H1 (cell line): ENCODE data around the gene POU2F2. TPM values are rescaled to one million over a fixed set of nuclear protein-coding genes. Genes with fewer than 3 reads are reported as not detected.

ENCODE experiments used
- CTCF ChIA-PET: fragments of 300-600 bp; sonication (Branson Sonifier 250); formaldehyde crosslinking; loops from one replicate; lab custom pipeline; 2021; ENCODE audit not compliant: partially characterized antibody; lab: Charles Lee
- POLR2A ChIA-PET: fragments of 300-600 bp; sonication (Branson Sonifier 250); formaldehyde crosslinking; loops from one replicate; lab custom pipeline; 2021; ENCODE audit warnings: inconsistent platforms; ENCODE audit not compliant: partially characterized antibody; lab: Charles Lee
- DNase-seq, 2 experiments: peaks; one replicate each; pipeline versions ENCODE4 v3.0.0 to v3.0.0-alpha.2; 2010 to 2022; ENCODE audit warnings: low spot score in 2 of 2, low read depth in 1 of 2, mixed read lengths in 1 of 2
- FAIRE-seq: peaks from 2 replicates; lab custom pipeline; 2011; peaks lifted over from hg19 to GRCh38; lab: Jason Lieb, UNC
- H2AFZ ChIP-seq: 2 replicates; pipeline ENCODE4 v1.8.1; 2012; ENCODE audit warnings: low read length, inconsistent platforms
- H2AK5ac ChIP-seq: 2 replicates; pipeline ENCODE4 v1.6.1; 2013; ENCODE audit warnings: low read depth, low read length
- H2BK120ac ChIP-seq: replicated peaks from 2 replicates; pipeline ENCODE3; 2013; ENCODE audit warnings: low read depth, low read length, inconsistent platforms
- H2BK12ac ChIP-seq: 2 replicates; pipeline ENCODE4 v1.6.1; 2013; ENCODE audit warnings: low read depth, low read length
- H2BK15ac ChIP-seq: 2 replicates; pipeline ENCODE4 v1.6.1; 2013; ENCODE audit warnings: low read length
- H2BK20ac ChIP-seq: 2 replicates; pipeline ENCODE4 v1.6.1; 2013; ENCODE audit warnings: low read length
- H2BK5ac ChIP-seq: 2 replicates; pipeline ENCODE4 v1.6.1; 2013; ENCODE audit warnings: low read depth, low read length
- H3K14ac ChIP-seq: 2 replicates; pipeline ENCODE4 v1.6.1; 2013; ENCODE audit warnings: inconsistent platforms; ENCODE audit not compliant: insufficient read length
- H3K18ac ChIP-seq: 2 replicates; pipeline ENCODE4 v1.6.1; 2013; ENCODE audit warnings: low read length; ENCODE audit errors: extremely low read depth
- H3K23ac ChIP-seq: 2 replicates; pipeline ENCODE4 v1.6.1; 2013; ENCODE audit warnings: inconsistent platforms; ENCODE audit not compliant: insufficient read length
- H3K23me2 ChIP-seq: 2 replicates; pipeline ENCODE4 v1.6.1; 2013; ENCODE audit warnings: low read depth, low read length
- H3K27ac ChIP-seq: 2 replicates; pipeline ENCODE4 v1.6.1; 2011; ENCODE audit warnings: low read depth, low read length, inconsistent platforms
- H3K27me3 ChIP-seq, 4 experiments: replicated peaks in 1 of 4; 1 replicate in 1 of 4; 2 replicates in 3 of 4; pipeline versions ENCODE4 v1.6.1 to v1.8.1; 2011 to 2013; ENCODE audit warnings: low read length in 3 of 4, mild to moderate bottlenecking in 3 of 4, inconsistent platforms in 2 of 4, mixed read lengths in 2 of 4, moderate library complexity in 1 of 4; ENCODE audit not compliant: control insufficient read depth in 3 of 4, insufficient read depth in 3 of 4; ENCODE audit errors: extremely low read depth in 1 of 4
- H3K36me3 ChIP-seq, 4 experiments: 2 replicates each; pipeline versions ENCODE4 v1.6.1 to v1.8.1; 2011 to 2013; ENCODE audit warnings: mild to moderate bottlenecking in 4 of 4, low read length in 3 of 4, moderate library complexity in 2 of 4, control low read depth in 1 of 4, inconsistent platforms in 1 of 4; ENCODE audit not compliant: insufficient read depth in 4 of 4, control insufficient read depth in 2 of 4
- H3K4ac ChIP-seq: replicated peaks from 2 replicates; pipeline ENCODE3; 2013; ENCODE audit warnings: low read length, low read depth, mixed read lengths, inconsistent platforms; ENCODE audit not compliant: insufficient read length
- H3K4me1 ChIP-seq, 4 experiments: replicated peaks in 1 of 4; 1 replicate in 1 of 4; 2 replicates in 3 of 4; pipeline versions ENCODE4 v1.6.1 to v1.8.1; 2011 to 2013; ENCODE audit warnings: low read length in 3 of 4, inconsistent platforms in 2 of 4, mixed read lengths in 1 of 4; ENCODE audit not compliant: insufficient read depth in 4 of 4, control insufficient read depth in 3 of 4
- H3K4me2 ChIP-seq, 2 experiments: 2 replicates each; pipeline versions ENCODE4 v1.6.1 to v1.8.1; 2011 to 2013; ENCODE audit warnings: low read depth in 2 of 2, low read length in 2 of 2, control low read depth in 1 of 2, inconsistent platforms in 1 of 2, mild to moderate bottlenecking in 1 of 2; ENCODE audit not compliant: insufficient read depth in 1 of 2
- H3K4me3 ChIP-seq, 4 experiments: fragments of 200-600, 300-600 bp in 1 of 4; sonication (generic), shearing (Covaris generic), sonication (Bioruptor Twin) in 1 of 4; 2 replicates each; pipeline versions ENCODE4 v1.5.1 to v1.8.1; 2011 to 2016; ENCODE audit warnings: low read length in 4 of 4, low read depth in 3 of 4, control low read depth in 2 of 4, inconsistent platforms in 2 of 4, mild to moderate bottlenecking in 2 of 4, mixed read lengths in 1 of 4, moderate library complexity in 1 of 4; ENCODE audit not compliant: insufficient read depth in 2 of 4; ENCODE audit errors: extremely low read depth in 1 of 4
- H3K56ac ChIP-seq: replicated peaks from 2 replicates; pipeline ENCODE3; 2013; ENCODE audit warnings: low read depth, mild to moderate bottlenecking, mixed read lengths, low read length, inconsistent platforms; ENCODE audit not compliant: insufficient read length
- H3K79me1 ChIP-seq: 2 replicates; pipeline ENCODE4 v1.6.1; 2013; ENCODE audit warnings: low read depth, low read length, control low read depth
- H3K79me2 ChIP-seq, 2 experiments: 2 replicates each; pipeline versions ENCODE4 v1.6.1 to v1.8.1; 2012 to 2013; ENCODE audit warnings: low read length in 2 of 2, mild to moderate bottlenecking in 2 of 2, inconsistent platforms in 1 of 2; ENCODE audit not compliant: insufficient read depth in 2 of 2, control insufficient read depth in 1 of 2
- H3K9ac ChIP-seq, 4 experiments: replicated peaks in 1 of 4; 1 replicate in 1 of 4; 2 replicates in 3 of 4; pipeline versions ENCODE4 v1.6.1 to v1.8.1; 2011 to 2013; ENCODE audit warnings: low read depth in 3 of 4, low read length in 3 of 4, control low read depth in 2 of 4, mild to moderate bottlenecking in 2 of 4, moderate library complexity in 2 of 4, inconsistent platforms in 1 of 4; ENCODE audit errors: extremely low read depth in 1 of 4
- H3K9me3 ChIP-seq, 2 experiments: 2 replicates each; pipeline versions ENCODE4 v1.6.1 to v1.8.1; 2012 to 2013; ENCODE audit warnings: mild to moderate bottlenecking in 2 of 2, moderate library complexity in 2 of 2, control low read depth in 1 of 2, inconsistent platforms in 1 of 2, low read depth in 1 of 2, low read length in 1 of 2, mixed read lengths in 1 of 2; ENCODE audit not compliant: insufficient read depth in 2 of 2
- H4K20me1 ChIP-seq, 2 experiments: replicated peaks in 1 of 2; 2 replicates each; pipeline versions ENCODE3 to v1.8.1; 2011 to 2013; ENCODE audit warnings: inconsistent platforms in 2 of 2, low read length in 2 of 2, mild to moderate bottlenecking in 1 of 2; ENCODE audit not compliant: insufficient read depth in 2 of 2, control insufficient read depth in 1 of 2
- H4K5ac ChIP-seq: 2 replicates; pipeline ENCODE4 v1.6.1; 2013; ENCODE audit warnings: low read length, low read depth, mixed read lengths, inconsistent platforms; ENCODE audit not compliant: insufficient read length
- H4K8ac ChIP-seq: 2 replicates; pipeline ENCODE4 v1.8.0; 2013; ENCODE audit warnings: mild to moderate bottlenecking, moderate library complexity, low read length, inconsistent platforms; ENCODE audit not compliant: insufficient read depth; ENCODE audit errors: extremely low read depth
- H4K91ac ChIP-seq: replicated peaks from 2 replicates; pipeline ENCODE3; 2013; ENCODE audit warnings: low read length, mixed read lengths, inconsistent platforms; ENCODE audit not compliant: insufficient read length
- CBX5 ChIP-seq: fragments of 300-800, 300-1000 bp; sonication (generic); IDR thresholded peaks from 2 replicates; pipeline ENCODE4 v1.7.1; 2016; ENCODE audit warnings: antibody characterized with exemption, low read length, low read depth
- GABPA ChIP-seq: IDR thresholded peaks from 2 replicates; pipeline ENCODE4 v1.6.1; 2011; ENCODE audit warnings: mild to moderate bottlenecking, low read length, moderate library complexity, borderline replicate concordance; ENCODE audit not compliant: insufficient read depth
- HDAC2 ChIP-seq, 2 experiments: fragments of 300-600 bp in 1 of 2; sonication (generic) in 1 of 2; IDR thresholded peaks; 2 replicates each; pipeline ENCODE4 v1.6.1; 2011 to 2012; ENCODE audit warnings: low read depth in 2 of 2, low read length in 2 of 2, mild to moderate bottlenecking in 2 of 2, moderate library complexity in 2 of 2, borderline replicate concordance in 1 of 2, inconsistent platforms in 1 of 2
- KDM1A ChIP-seq: fragments of 200-600, 300-600 bp; sonication (generic); IDR thresholded peaks from 2 replicates; pipeline ENCODE4 v1.7.1; 2016; ENCODE audit warnings: mild to moderate bottlenecking, low read length, borderline replicate concordance
- KDM4A ChIP-seq: IDR thresholded peaks from one replicate; pipeline ENCODE4 v1.7.1; 2012; ENCODE audit warnings: low read depth, mild to moderate bottlenecking, moderate library complexity, low read length, inconsistent platforms; ENCODE audit not compliant: severe bottlenecking
- POLR2A ChIP-seq, 2 experiments: IDR thresholded peaks; 1 replicate in 1 of 2; 2 replicates in 1 of 2; pipeline ENCODE4 v1.6.1; 2011; ENCODE audit warnings: low read depth in 2 of 2, low read length in 2 of 2, mild to moderate bottlenecking in 2 of 2; ENCODE audit errors: control extremely low read depth in 1 of 2
- POU5F1 ChIP-seq: IDR thresholded peaks from 2 replicates; pipeline ENCODE4 v1.6.1; 2011; ENCODE audit warnings: low read depth, mild to moderate bottlenecking, low read length, moderate library complexity
- SUZ12 ChIP-seq: fragments of 200-600 bp; sonication (generic); IDR thresholded peaks from 2 replicates; pipeline ENCODE4 v1.6.1; 2012; ENCODE audit warnings: mild to moderate bottlenecking, inconsistent platforms, low read length, moderate library complexity, mixed read lengths
- TAF1 ChIP-seq: IDR thresholded peaks from 2 replicates; pipeline ENCODE4 v1.6.1; 2011; ENCODE audit warnings: mild to moderate bottlenecking, low read depth, low read length
- TCF12 ChIP-seq: IDR thresholded peaks from 2 replicates; pipeline ENCODE4 v1.6.1; 2011; ENCODE audit warnings: low read depth, mild to moderate bottlenecking, low read length
- TEAD4 ChIP-seq: IDR thresholded peaks from 2 replicates; pipeline ENCODE4 v1.6.1; 2012; ENCODE audit warnings: low read depth, low read length, inconsistent platforms, mixed read lengths
- YY1 ChIP-seq: IDR thresholded peaks from 2 replicates; pipeline ENCODE4 v1.6.1; 2011; ENCODE audit warnings: low read depth, mild to moderate bottlenecking, low read length
- WGBS, 2 experiments: shearing (Covaris generic) in 1 of 2; methylation state at CpG; one replicate each; pipeline versions ENCODE4 v1.1.6 to v1.1.7; 2013 to 2015; ENCODE audit warnings: low lambda C conversion rate in 2 of 2, mixed read lengths in 2 of 2, inconsistent platforms in 1 of 2, low coverage in 1 of 2, missing lambda C conversion rate in 1 of 2; ENCODE audit not compliant: insufficient replicate concordance in 2 of 2, insufficient coverage in 1 of 2, insufficient read length in 1 of 2; ENCODE audit errors: extremely low coverage in 1 of 2, missing lambda C conversion rate in 1 of 2; 5-methylcytosine and 5-hydroxymethylcytosine counted together
- polyA plus RNA-seq, 7 experiments: library from polyadenylated mRNA; depleted of rRNA in 3 of 7; stranded (reverse) in 5 of 7; unstranded in 2 of 7; fragments of >200 nt in 5 of 7; fragments of 200-250 nt in 2 of 7; gene quantifications; 1 replicate in 5 of 7; 2 replicates in 1 of 7; 4 replicates in 1 of 7; pipeline versions ENCODE4 v1.2.1 to v1.2.3, GENCODE V29; 2011 to 2013; ENCODE audit warnings: missing spikeins in 2 of 7, mixed read lengths in 2 of 7
- total RNA-seq: library from RNA; stranded (reverse); fragmentation: NEBNext Ultra II Directional; extraction: Animal tissue kit (Norgen Biotek cat#: 25700); gene quantifications from 2 replicates; pipeline ENCODE4 v1.2.1, GENCODE V29; 2021

POU2F2 gene
- total and polyA plus RNA-seq, 2 of the 8 experiments (the other 6 are each of a cell fraction or from before 2014, with no cell fraction given) = 5.0 to 6.1 TPM

- H3K9ac ChIP-seq = no peak overlapping the region
- H3K4ac ChIP-seq = no peak overlapping the region
- H2BK120ac ChIP-seq = no peak overlapping the region
- FAIRE-seq = no peak
- H3K36me3 ChIP-seq = no peaks in the 10 kb centered on the region
- H3K18ac ChIP-seq = peak overlapping the region; percentile 78; the same call in 1 of the 2 replicates
- H2BK15ac ChIP-seq = no peak overlapping the region
- no peak overlapping the region for H4K8ac ChIP-seq
- H3K23ac ChIP-seq = no peak overlapping the region
- no peak overlapping the region for H3K14ac ChIP-seq
- no peak overlapping the region for H4K5ac ChIP-seq
- H3K27ac ChIP-seq = no peak overlapping the region
- no peak overlapping the region for H4K91ac ChIP-seq
- no peak for DNase-seq
- no peaks in the 10 kb centered on the region for H3K79me2 ChIP-seq
- no peak overlapping the region for H2BK5ac ChIP-seq
- no peaks in the 10 kb centered on the region for H3K79me1 ChIP-seq
- H2BK20ac ChIP-seq = no peak overlapping the region
- CTCF ChIA-PET = interaction anchor here (0.5 to 2.0 kb wide), 5 partner anchors 16 to 116 kb away, joined by 3 to 5 read pairs (median 3); partner anchors contain the start of gene POU2F2
- no peak overlapping the region for H2AFZ ChIP-seq
- H2AK5ac ChIP-seq = no peak overlapping the region
- WGBS, 2 experiments = no CpG with 5 or more reads among the region's 17 CpGs
- peaks cover 0 to 34% (median 19%) of the 10 kb centered on the region in 4 experiments; a peak in 6 of 7 replicates for H3K4me1 ChIP-seq
- H3K23me2 ChIP-seq = no peaks in the 10 kb centered on the region; the same call in 1 of the 2 replicates
- H3K4me2 ChIP-seq = peak overlapping the region in 1 of 2 experiments; percentile 6; a peak in 1 of 4 replicates
- peaks cover 0 to 10% (median 9%) of the 10 kb centered on the region in 4 experiments; a peak in 3 of 7 replicates for H3K27me3 ChIP-seq
- H3K9me3 ChIP-seq = no peaks in the 10 kb centered on the region
- peaks cover 0 to 2% of the 10 kb centered on the region in 2 experiments for H4K20me1 ChIP-seq
- no peak overlapping the region for H3K56ac ChIP-seq
- POLR2A ChIA-PET = no interaction called here
- H3K4me3 ChIP-seq = no peak overlapping the region
- H2BK12ac ChIP-seq = peak overlapping the region; percentile 86; the same call in 1 of the 2 replicates
- TF ChIP-seq TAF1 (no peak), POLR2A (IDR thresholded peaks at IDR 0.05; ENCODE audit: control extremely low read depth in 1 of 2, low read depth in 2 of 2, low read length in 2 of 2) (no peak), KDM1A (no peak), SUZ12 (no peak), KDM4A (no peak), TEAD4 (no peak), YY1 (no peak), CBX5 (no peak), GABPA (no peak), POU5F1 (no peak), HDAC2 (IDR thresholded peaks at IDR 0.05; ENCODE audit: borderline replicate concordance in 1 of 2, low read depth in 2 of 2, low read length in 2 of 2) (no peak), TCF12 (no peak)
These were observed 18.1 kb upstream of the POU2F2 start for GRCh38 chr19:42150364-42150763.
